GM12891 (cell line): Measurements from ENCODE around the gene WDR3.

ENCODE experiments used
- POLR2A ChIP-seq: IDR thresholded peaks from 2 replicates; pipeline ENCODE4 v1.6.1; 2011; ENCODE audit warnings: low read depth, low read length, control low read depth
- POLR2AphosphoS5 ChIP-seq: IDR thresholded peaks from 2 replicates; pipeline ENCODE4 v1.6.1; 2011; ENCODE audit warnings: low read depth, low read length, control low read depth
- POU2F2 ChIP-seq: IDR thresholded peaks from 2 replicates; pipeline ENCODE4 v1.6.1; 2011; ENCODE audit warnings: low read depth, mild to moderate bottlenecking, control low read depth, low read length, moderate library complexity
- TAF1 ChIP-seq: IDR thresholded peaks from 2 replicates; pipeline ENCODE4 v1.6.1; 2011; ENCODE audit warnings: low read depth, low read length, control low read depth

- TF ChIP-seq POLR2AphosphoS5: no peak
- TF ChIP-seq POLR2A: no peak
- TF ChIP-seq TAF1: no peak
- TF ChIP-seq POU2F2: no peak
These were observed 83.1 kb downstream of the WDR3 start for GRCh38 chr1:118012515-118013124.
